Activated CD4-positive, alpha-beta T cell treated with anti-CD3 and anti-CD28 coated beads, Interleukin-2, Interleukin-4, amounts not matched to agents 100 ng/mL and 50 ng/mL, durations not matched to agents 16 hours and 8 hours (primary cell): Measurements from ENCODE around the gene ORMDL2.
"Not testable (repeated sequence)": the region's sequence is repeated elsewhere in the genome, so short reads cannot be mapped to it uniquely, and the experiment has no call there.

Experiments
- DNase-seq: peaks from one replicate; pipeline ENCODE4 v3.0.0-alpha.2; 2020; ENCODE audit warnings: low spot score

Gene ORMDL2

DNA sequence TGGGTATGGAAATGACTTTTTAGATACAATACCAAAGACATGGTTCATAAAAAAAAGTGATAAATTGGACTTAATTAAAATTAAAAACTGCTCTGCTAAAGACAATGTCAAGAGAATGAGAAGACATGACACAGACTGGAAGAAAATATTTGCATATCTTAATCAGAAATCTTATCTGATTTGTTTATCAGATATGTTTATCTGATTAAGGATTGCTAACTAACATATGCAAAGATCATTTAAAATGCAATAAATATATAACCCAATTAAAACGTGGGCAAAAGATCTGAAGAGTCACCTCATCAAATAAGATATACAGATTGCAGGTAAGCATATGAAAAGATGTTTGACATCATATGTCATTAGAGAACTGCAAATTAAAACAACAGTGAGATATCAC is 34.9 kb downstream of the ORMDL2 start:
- no peak for DNase-seq

DNA sequence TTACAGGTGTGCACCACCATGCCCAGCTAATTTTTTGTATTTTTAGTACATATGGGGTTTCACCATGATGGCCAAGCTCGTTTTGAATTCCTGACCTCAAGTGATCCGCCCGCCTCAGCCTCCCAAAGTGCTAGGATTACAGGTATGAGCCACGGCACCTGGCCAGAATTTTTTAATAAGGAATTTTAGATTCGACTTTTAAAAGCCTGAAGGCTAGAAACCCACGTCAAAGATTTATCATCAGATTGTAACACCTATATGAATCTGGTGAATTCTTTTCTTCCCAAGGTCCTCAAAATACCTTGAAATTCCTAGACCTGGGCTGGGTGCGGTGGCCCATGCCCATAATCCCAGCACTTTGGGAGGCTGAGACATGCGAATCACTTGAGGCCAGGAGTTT is 43.6 kb downstream of the ORMDL2 start:
- no peak for DNase-seq

DNA sequence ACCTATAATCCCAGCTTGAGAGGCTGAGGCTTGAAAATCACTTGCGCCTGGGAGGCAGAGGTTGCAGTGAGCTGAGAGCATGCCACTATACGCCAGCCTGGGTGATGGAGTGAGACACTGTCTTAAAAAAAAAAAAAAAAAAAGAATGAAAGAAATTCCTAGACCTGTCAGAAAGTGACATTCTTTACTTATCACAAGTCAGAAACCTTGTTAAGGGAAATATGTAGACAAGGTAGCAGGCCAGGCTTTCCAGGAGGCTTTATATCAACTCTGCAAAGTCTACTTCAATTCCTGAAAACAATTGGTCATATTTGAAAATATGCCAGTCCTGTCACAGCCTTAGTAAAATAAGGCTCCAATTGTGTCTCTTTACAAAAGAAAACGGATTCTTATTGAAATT is 44.0 kb downstream of the ORMDL2 start:
- DNase-seq: no peak

- no peak for DNase-seq
These were observed 44.4 kb downstream of the ORMDL2 start for GRCh38 chr12:55862286-55862685.

- not testable (repeated sequence) for DNase-seq
These were observed 45.1 kb downstream of the ORMDL2 start for GRCh38 chr12:55862931-55863330.

DNA sequence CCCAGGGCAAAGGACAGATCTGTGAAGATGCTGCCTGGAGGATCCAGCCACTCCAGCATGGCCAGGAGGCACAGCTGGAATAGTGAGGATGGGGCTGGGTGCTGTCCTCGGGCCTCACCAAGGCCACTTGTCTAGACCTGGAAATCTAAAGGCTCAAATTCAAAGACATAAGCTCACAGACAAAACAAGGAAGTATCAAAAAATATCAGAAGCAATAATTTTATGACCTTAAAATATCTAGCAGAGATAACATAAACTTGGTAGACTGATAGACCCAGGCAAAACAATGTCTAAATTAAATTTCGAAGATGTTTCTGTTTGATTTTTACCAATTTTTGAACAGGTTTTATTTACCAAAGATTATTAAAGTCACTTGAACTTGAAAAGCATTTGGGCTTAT is 47.5 kb downstream of the ORMDL2 start:
- DNase-seq: no peak

DNA sequence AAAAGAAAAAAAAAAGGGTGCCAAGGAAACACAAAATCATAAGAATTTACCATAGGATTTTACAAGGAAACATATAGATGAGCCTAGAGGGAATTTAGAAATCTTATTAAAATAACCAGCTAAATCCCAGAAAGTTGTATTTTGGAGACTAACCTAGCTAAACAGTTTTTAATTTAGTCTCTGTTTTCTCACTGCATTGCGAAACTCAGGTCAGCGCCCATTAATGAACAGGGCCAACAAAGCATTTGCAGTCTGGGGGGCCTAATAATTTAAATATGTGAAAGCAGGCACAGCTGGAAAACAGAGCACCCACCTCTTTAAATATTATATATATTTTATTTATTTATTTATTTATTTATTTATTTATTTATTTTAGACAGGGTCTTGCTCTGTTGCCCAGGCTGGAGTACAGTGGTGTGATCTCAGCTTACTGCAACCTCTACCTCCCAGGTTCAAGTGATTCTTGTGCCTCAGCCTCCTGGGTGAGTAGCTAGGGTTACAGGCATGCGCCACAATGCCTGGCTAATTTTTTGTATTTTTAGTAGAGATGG is 48.7 kb downstream of the ORMDL2 start:
- DNase-seq: not testable (repeated sequence)
